Renal cortical epithelial cell (primary cell): Measurements from ENCODE around the gene BORCS5. TPM values are rescaled to one million over a fixed set of nuclear protein-coding genes. Genes with fewer than 3 reads are reported as not detected.

ENCODE experiments used
- DNase-seq: peaks from one replicate; pipeline ENCODE4 v3.0.0-alpha.2; 2011; ENCODE audit warnings: low read depth
- total RNA-seq: library from RNA; depleted of rRNA; stranded (reverse); fragments of >200 nt; gene quantifications from 2 replicates; pipeline ENCODE4 v1.2.3, GENCODE V29; 2014

The BORCS5 gene
- total RNA-seq, 1 donor from 2014 or later, result 10.0 TPM

DNA sequence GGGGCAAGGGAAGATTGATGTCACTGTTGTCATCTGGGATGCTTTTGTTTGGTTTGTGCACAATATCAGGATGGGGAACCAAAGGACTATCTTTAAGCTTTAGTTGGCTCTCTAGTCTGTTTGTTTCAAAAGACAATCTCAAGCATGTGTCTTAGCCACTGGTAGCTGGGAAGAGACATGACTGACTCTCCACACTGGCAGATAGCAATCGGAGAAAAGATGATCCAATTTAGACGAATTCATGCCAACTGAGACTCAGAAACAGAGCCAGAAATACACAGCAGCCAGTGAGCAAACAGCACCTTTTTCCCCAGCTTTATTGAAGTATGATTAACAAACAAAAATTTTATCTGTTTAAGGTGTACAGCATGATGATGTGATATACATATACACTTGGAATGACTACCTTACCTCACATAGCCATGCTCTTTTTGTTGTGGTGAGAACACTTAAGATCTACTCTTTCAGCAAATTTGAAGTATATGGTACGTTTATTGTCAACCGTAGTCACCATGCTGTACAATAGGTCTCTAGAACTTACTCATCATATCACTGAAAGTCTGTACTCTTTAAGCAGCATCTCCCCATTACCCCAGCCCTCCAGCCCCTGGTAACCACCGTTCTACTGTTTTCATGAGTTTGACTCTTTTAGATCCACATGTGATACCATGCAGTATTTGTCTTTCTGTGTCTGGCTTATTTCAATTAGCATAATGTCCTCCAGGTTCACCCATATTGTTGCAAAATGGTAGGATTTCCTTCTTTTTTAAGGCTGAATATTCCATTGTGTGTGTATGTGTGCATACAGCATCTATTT is 155.2 kb downstream of the BORCS5 start:
- DNase-seq, result no peak

DNA sequence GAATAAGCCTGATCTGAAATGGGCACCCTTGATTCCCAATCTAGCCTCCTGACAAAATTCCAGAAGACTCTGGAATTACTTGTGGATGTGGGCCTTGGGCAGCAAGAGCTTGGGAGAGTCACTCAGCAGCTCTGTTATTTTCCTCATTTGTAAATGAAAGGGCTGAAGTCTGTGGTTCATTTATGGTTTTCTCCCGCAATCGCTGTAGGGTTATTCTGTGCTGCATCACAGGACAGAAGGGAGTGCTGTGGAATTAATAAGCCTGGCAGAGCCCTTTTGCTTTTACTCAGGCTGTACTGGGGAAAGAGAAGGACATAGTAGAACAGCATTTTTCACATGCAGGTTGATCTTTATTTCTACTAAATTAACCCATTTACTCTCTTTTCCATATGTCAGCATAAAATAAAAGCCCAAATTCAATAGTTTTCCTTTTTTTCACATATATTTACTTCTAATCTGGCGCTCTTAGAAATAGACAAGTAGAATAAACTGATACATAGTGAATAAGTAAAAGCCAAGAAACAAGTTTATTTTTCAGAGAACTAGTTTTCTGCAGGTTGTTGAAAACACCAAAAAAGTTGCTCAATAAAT is 156.6 kb downstream of the BORCS5 start:
- peak; percentile 73 for DNase-seq

DNA sequence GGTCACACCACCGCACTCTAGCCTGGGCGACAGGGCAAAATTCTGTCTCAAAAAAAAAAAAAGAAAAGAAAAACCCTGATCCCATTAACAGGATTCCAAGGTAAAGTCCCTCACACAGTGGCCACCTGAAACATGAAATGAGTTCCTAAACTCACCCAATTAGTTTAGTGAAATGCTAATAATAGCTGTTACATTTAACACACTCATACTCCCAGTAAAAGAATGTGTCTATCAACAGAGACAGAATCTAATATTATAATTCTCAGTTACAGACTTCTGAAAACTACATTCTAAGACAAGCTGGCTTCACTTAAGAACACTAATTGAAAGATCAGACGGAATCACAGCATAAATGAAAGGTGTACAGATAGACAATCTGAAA is 161.6 kb downstream of the BORCS5 start:
- DNase-seq, result no peak

DNA sequence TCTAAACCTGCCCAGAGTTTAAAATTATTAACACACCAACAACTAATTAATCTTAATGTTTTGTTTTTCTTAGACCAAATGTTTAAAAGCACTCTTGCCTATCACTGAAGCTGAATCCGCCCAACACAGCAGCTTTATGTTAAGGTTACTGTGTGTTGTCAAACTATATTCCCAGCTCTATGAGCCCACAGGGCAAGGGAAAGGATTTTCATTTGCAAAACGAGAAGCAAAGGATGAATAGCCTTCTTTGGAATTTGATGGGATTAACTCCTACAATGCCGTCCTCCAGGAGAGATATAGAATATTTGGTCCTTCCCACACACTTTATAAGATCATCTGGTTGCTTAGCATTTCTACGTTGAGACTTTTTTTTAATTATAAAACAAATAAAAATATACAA is 162.0 kb downstream of the BORCS5 start:
- no peak for DNase-seq

Other genes starting within 250 kb of the BORCS5 start
- 25.9 and 79.1 TPM in 2 replicates for gene LRP6, start 90.0 kb upstream of the BORCS5 start, total RNA-seq
- 0.35 and 1.8 TPM in 2 replicates for gene MANSC1, start 6.8 kb upstream of the BORCS5 start, total RNA-seq
- 22.4 and 24.7 TPM in 2 replicates for gene DUSP16, start 205.8 kb downstream of the BORCS5 start, total RNA-seq